PFSK-1 (cell line): ENCODE measurements around the gene MAPT.

Experiments
- FOXP2 ChIP-seq: optimal IDR thresholded peaks from 2 replicates; pipeline ENCODE3; 2011; ENCODE audit warnings: borderline replicate concordance, control low read depth, inconsistent platforms; ENCODE audit not compliant: insufficient read depth; ENCODE audit errors: extremely low read length, extremely low read depth
- POLR2AphosphoS5 ChIP-seq: IDR thresholded peaks from 2 replicates; pipeline ENCODE4 v1.6.1; 2012; ENCODE audit warnings: low read depth, mild to moderate bottlenecking, control low read depth, low read length, moderate library complexity
- REST ChIP-seq, 2 experiments: IDR thresholded peaks; 2 replicates each; pipeline versions ENCODE4 v1.6.1 to v1.8.0; 2011 to 2012; ENCODE audit warnings: low read depth in 2 of 2, low read length in 2 of 2, control low read depth in 1 of 2, inconsistent platforms in 1 of 2, mild to moderate bottlenecking in 1 of 2, moderate library complexity in 1 of 2; ENCODE audit not compliant: insufficient read depth in 1 of 2
- SIN3A ChIP-seq: IDR thresholded peaks from 2 replicates; pipeline ENCODE4 v1.6.1; 2012; ENCODE audit warnings: mild to moderate bottlenecking, low read length, moderate library complexity, borderline replicate concordance; ENCODE audit not compliant: insufficient read depth
- TAF1 ChIP-seq: IDR thresholded peaks from 2 replicates; pipeline ENCODE4 v1.6.1; 2012; ENCODE audit warnings: low read length, control low read depth, borderline replicate concordance; ENCODE audit not compliant: insufficient read depth

Gene MAPT

GRCh38 chr17:46020023-46020761 is 125.8 kb downstream of the MAPT start:
- TF ChIP-seq POLR2AphosphoS5: no peak
- no peak for TF ChIP-seq TAF1
- no peak for TF ChIP-seq FOXP2
- TF ChIP-seq SIN3A: no peak
- no peak for TF ChIP-seq REST (IDR thresholded peaks at IDR 0.05; ENCODE audit: insufficient read depth in 1 of 2, low read depth in 2 of 2, low read length in 2 of 2)

GRCh38 chr17:46020998-46021397 is 126.6 kb downstream of the MAPT start:
- TF ChIP-seq REST (IDR thresholded peaks at IDR 0.05; ENCODE audit: insufficient read depth in 1 of 2, low read depth in 2 of 2, low read length in 2 of 2) (no peak), TAF1 (no peak), POLR2AphosphoS5 (no peak), FOXP2 (no peak), SIN3A (no peak)

GRCh38 chr17:46023783-46024388 is 129.5 kb downstream of the MAPT start:
- TF ChIP-seq SIN3A: no peak

- TF ChIP-seq TAF1: no peak
- TF ChIP-seq FOXP2: no peak
Measured at GRCh38 chr17:46024590-46024989, 130.2 kb downstream of the MAPT start.

- TF ChIP-seq TAF1: no peak
- no peak for TF ChIP-seq SIN3A
- no peak for TF ChIP-seq FOXP2
- TF ChIP-seq POLR2AphosphoS5: no peak
- no peak for TF ChIP-seq REST (IDR thresholded peaks at IDR 0.05; ENCODE audit: insufficient read depth in 1 of 2, low read depth in 2 of 2, low read length in 2 of 2)
Measured at GRCh38 chr17:46025060-46025459, 130.7 kb downstream of the MAPT start.

- TF ChIP-seq REST (IDR thresholded peaks at IDR 0.05; ENCODE audit: insufficient read depth in 1 of 2, low read depth in 2 of 2, low read length in 2 of 2) (no peak), POLR2AphosphoS5 (no peak), TAF1 (no peak), SIN3A (no peak), FOXP2 (no peak)
Measured at GRCh38 chr17:46025510-46026165, 131.3 kb downstream of the MAPT start.
